Tibial nerve (tissue), 4 donors: ENCODE results near the gene SFXN5. TPM values are rescaled to one million over a fixed set of nuclear protein-coding genes. Genes with fewer than 3 reads are reported as not detected.

Experiments
- DNase-seq, 2 donors: peaks; one replicate each; pipeline ENCODE4 v3.0.0-alpha.2; 2019; ENCODE audit warnings: low spot score in 2 of 2
- H3K27ac ChIP-seq, 4 donors: fragments of 200-600 bp; sonication (generic) in 3 of 4; one replicate each; pipeline ENCODE4 v1.5.1; 2017 to 2019; ENCODE audit warnings: mild to moderate bottlenecking in 1 of 4
- H3K27me3 ChIP-seq, 2 donors: fragments of 200-600 bp; sonication (generic) in 1 of 2; one replicate each; pipeline versions ENCODE4 v1.5.1 to v1.6.0; 2017 to 2019
- H3K36me3 ChIP-seq, 3 donors: fragments of 200-600 bp; sonication (generic); one replicate each; pipeline ENCODE4 v1.5.1; 2018 to 2019
- H3K4me1 ChIP-seq, 4 donors: fragments of 200-600 bp; sonication (generic) in 3 of 4; one replicate each; pipeline ENCODE4 v1.5.1; 2017 to 2019
- H3K4me3 ChIP-seq, 4 donors: fragments of 200-600 bp; sonication (generic) in 3 of 4; one replicate each; pipeline ENCODE4 v1.5.1; 2017 to 2019; ENCODE audit warnings: mild to moderate bottlenecking in 1 of 4, moderate library complexity in 1 of 4
- H3K9me3 ChIP-seq, 4 donors: fragments of 200-600 bp; sonication (generic) in 3 of 4; one replicate each; pipeline ENCODE4 v1.5.1; 2017 to 2019
- EP300 ChIP-seq, 2 donors: sonication (generic); formaldehyde crosslinking; IDR thresholded peaks; one replicate each; pipeline ENCODE4 v1.6.1; 2017; ENCODE audit warnings: antibody characterized with exemption in 2 of 2, mild to moderate bottlenecking in 1 of 2
- POLR2A ChIP-seq, 2 donors: fragments of 450-650 bp; IDR thresholded peaks; one replicate each; pipeline ENCODE4 v1.6.1; 2017; ENCODE audit warnings: antibody characterized with exemption in 2 of 2, mild to moderate bottlenecking in 2 of 2, moderate library complexity in 2 of 2
- WGBS, 2 donors: methylation state at CpG; one replicate each; pipeline ENCODE4 v1.1.5; 2018; 5-methylcytosine and 5-hydroxymethylcytosine counted together
- total RNA-seq, 4 donors: library from RNA; depleted of rRNA; stranded (reverse); fragments of >200 nt; gene quantifications; one replicate each; pipeline ENCODE4 v1.1.0, GENCODE V29; 2016
- TF ChIP-seq, protein P1 (sequence below), 5 experiments: fragments of 200-600 bp in 3 of 5; fragments of 450-650 bp in 2 of 5; sonication (generic) in 3 of 5; IDR thresholded peaks; one replicate each; pipeline ENCODE4 v1.5.1; 2016 to 2019; ENCODE audit warnings: antibody characterized with exemption in 5 of 5, mild to moderate bottlenecking in 3 of 5, moderate library complexity in 2 of 5

SFXN5 gene
- total RNA-seq, 4 donors from 2014 or later, result 13.8 to 58.1 (median 21.7) TPM

GRCh38 chr2:73043929-73044832 is 27.3 kb downstream of the SFXN5 start:
- Histone ChIP-seq H3K27me3 (no peaks in the 10 kb centered on the region), H3K4me3 (no peak overlapping the region), H3K27ac (no peak overlapping the region), H3K4me1 (no peaks in the 10 kb centered on the region), H3K9me3 (no peaks in the 10 kb centered on the region), H3K36me3 (peaks cover 0 to 15% (median 0%) of the 10 kb centered on the region in 3 donors)
- DNase-seq, result no peak
- WGBS, 2 donors, result 76% methylated on average over 12 of the region's 12 CpGs
- TF ChIP-seq EP300 (IDR thresholded peaks at IDR 0.05) (no peak), POLR2A (IDR thresholded peaks at IDR 0.05) (no peak)
- TF ChIP-seq, protein P1, sequence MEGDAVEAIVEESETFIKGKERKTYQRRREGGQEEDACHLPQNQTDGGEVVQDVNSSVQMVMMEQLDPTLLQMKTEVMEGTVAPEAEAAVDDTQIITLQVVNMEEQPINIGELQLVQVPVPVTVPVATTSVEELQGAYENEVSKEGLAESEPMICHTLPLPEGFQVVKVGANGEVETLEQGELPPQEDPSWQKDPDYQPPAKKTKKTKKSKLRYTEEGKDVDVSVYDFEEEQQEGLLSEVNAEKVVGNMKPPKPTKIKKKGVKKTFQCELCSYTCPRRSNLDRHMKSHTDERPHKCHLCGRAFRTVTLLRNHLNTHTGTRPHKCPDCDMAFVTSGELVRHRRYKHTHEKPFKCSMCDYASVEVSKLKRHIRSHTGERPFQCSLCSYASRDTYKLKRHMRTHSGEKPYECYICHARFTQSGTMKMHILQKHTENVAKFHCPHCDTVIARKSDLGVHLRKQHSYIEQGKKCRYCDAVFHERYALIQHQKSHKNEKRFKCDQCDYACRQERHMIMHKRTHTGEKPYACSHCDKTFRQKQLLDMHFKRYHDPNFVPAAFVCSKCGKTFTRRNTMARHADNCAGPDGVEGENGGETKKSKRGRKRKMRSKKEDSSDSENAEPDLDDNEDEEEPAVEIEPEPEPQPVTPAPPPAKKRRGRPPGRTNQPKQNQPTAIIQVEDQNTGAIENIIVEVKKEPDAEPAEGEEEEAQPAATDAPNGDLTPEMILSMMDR (IDR thresholded peaks at IDR 0.05), result no peak

DNA sequence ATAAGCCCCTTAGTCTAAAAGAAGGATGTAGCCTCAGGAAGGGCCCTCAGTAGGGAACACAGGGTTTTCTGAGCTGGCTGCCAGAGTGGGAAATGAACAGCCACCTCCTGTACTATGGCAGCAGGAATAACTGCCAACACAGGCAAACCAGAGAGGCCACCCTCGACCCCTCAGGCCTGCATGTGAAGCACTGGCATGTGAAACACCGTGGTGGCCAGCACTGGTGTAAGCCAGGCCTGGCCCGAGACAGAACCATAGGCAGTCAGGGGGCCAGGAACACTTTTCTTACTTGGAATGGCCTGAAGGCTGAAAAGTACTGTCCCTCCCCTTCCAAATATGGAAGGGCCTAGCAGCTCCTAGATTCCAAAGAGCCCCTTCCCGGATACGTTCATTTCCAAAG is 28.2 kb downstream of the SFXN5 start:
- TF ChIP-seq POLR2A (IDR thresholded peaks at IDR 0.05) (no peak), EP300 (IDR thresholded peaks at IDR 0.05) (no peak)
- TF ChIP-seq, protein P1 (IDR thresholded peaks at IDR 0.05), result no peak
- H3K9me3 ChIP-seq, result no peaks in the 10 kb centered on the region
- H3K4me3 ChIP-seq, result no peak overlapping the region
- no peak overlapping the region for H3K27ac ChIP-seq
- H3K4me1 ChIP-seq, result no peaks in the 10 kb centered on the region
- H3K27me3 ChIP-seq, result no peaks in the 10 kb centered on the region
- DNase-seq, result no peak
- peaks cover 0 to 22% (median 0%) of the 10 kb centered on the region in 3 donors for H3K36me3 ChIP-seq
- 74 to 78% methylated on average over 5 of the region's 5 CpGs for WGBS, 2 donors

DNA sequence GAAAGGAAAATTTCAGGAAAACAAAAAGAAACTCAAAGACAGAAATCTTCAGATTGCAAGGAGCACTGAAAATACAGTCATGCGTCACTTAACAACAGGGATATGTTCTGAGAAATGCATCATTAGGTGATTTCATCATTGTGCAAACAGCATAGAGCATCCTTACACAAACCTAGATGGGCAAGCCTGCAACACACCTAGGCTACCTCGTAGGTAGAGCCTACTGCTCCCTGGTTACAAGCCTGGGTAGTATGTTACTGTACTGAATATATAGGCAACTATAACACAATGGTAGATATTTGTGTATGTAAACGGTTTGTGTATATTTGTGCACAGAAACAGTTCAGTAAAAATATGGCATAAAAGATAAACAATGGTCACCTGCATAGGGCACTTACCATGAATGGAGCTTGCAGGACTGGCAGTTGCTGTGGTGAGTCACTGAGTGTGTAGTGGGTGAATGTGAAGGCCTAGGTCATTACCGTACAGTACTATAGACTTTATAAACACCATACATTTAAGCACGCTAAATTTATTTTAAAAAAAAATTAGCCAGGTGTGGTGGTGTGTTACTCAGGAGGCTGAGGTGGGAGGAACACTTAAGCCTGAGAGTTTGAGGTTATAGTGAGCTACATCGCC is 33.4 kb downstream of the SFXN5 start:
- TF ChIP-seq POLR2A (IDR thresholded peaks at IDR 0.05), result no peak
- WGBS, 2 donors, result 90 to 95% methylated on average over 6 of the region's 6 CpGs

DNA sequence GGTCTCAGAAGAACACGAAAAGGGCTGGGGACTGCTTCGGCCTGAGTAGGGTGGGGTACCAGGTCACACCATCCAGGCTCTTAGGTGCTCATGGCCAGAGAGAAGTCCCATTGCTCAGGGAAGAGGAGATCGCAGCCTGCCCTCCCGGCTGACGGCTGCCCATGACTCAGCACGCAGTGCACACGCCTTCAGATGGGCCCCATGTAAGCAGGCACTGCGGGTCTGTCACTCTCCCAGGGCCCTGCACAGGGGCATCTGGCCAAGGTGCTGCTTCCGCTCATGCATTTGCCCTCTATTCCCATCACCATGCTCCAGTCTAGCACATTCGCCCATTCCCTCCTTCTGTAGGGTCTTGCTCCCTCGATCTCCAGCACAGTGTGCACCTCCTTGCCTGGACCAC is 34.7 kb downstream of the SFXN5 start:
- TF ChIP-seq EP300 (IDR thresholded peaks at IDR 0.05) (no peak), POLR2A (IDR thresholded peaks at IDR 0.05) (no peak)
- TF ChIP-seq, protein P1 (IDR thresholded peaks at IDR 0.05), result no peak
- no peak for DNase-seq
- H3K9me3 ChIP-seq, result no peaks in the 10 kb centered on the region
- peaks cover 0 to 42% (median 0%) of the 10 kb centered on the region in 3 donors for H3K36me3 ChIP-seq
- no peaks in the 10 kb centered on the region for H3K27me3 ChIP-seq
- no peaks in the 10 kb centered on the region for H3K4me1 ChIP-seq
- no peak overlapping the region for H3K4me3 ChIP-seq
- H3K27ac ChIP-seq, result no peak overlapping the region
- WGBS, 2 donors, result 86 to 90% methylated on average over 11 of the region's 11 CpGs

More for the DNA sequence above, 33.4 kb downstream of the SFXN5 start:
- Histone ChIP-seq H3K36me3 (peaks cover 0 to 42% (median 0%) of the 10 kb centered on the region in 3 donors), H3K4me3 (no peak overlapping the region), H3K9me3 (no peaks in the 10 kb centered on the region), H3K4me1 (no peaks in the 10 kb centered on the region), H3K27ac (no peak overlapping the region), H3K27me3 (no peaks in the 10 kb centered on the region)
- DNase-seq, result no peak

DNA sequence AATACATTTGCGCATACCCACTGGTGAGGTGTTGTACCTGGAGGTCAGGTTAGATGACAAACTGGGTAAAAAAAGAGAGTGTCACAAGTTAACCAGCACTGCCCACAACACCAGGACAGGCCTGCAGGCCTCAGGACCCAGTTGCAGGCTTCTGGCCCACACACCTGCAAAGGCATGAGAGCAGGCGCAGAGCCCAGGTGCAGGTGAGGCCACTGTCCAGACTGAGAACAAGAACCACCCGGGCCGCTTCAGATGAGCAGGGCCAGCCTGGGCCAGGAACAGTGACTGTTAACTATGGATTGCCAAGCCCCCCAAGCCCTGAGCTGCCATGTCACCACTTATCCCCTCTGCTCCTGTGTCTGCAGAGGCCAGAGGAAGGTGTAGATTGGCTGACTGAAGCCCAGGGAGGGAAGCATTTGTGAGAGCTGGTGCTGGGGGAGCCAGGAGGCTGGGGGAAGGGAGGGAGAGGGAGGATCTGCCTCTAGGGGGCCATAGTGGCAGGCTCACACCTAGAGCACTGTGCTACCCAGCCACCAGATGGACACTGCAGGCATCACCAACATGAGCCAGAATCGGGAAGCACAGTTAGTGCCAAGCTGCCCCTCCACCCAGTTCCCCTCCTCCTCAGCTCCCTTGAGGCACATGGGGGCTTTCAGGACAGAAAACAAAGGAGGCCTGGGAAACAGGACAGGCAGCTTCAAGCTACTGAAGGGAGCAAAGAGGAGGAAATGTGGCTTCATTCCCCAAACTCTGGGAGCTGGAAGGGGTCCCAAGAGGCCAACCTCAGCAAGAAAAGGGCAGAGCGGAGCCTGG is 35.4 kb downstream of the SFXN5 start:
- 82 to 89% methylated on average over 6 of the region's 6 CpGs for WGBS, 2 donors
- H3K4me3 ChIP-seq, result no peak overlapping the region
- H3K27me3 ChIP-seq, result no peaks in the 10 kb centered on the region
- TF ChIP-seq EP300 (IDR thresholded peaks at IDR 0.05) (no peak), POLR2A (IDR thresholded peaks at IDR 0.05) (no peak)
- H3K4me1 ChIP-seq, result no peaks in the 10 kb centered on the region
- H3K9me3 ChIP-seq, result no peaks in the 10 kb centered on the region
- no peak for DNase-seq
- H3K27ac ChIP-seq, result no peak overlapping the region
- H3K36me3 ChIP-seq, result peaks cover 0 to 42% (median 0%) of the 10 kb centered on the region in 3 donors
